Prostate gland (tissue), 2 donors: ENCODE results near the gene MYH6.

Experiments used
- CTCF ChIP-seq, 4 experiments: fragments of 200-600 bp in 2 of 4; fragments of 450-650 bp in 2 of 4; sonication (generic) in 2 of 4; IDR thresholded peaks; 1 replicate in 3 of 4; 2 replicates in 1 of 4; pipeline ENCODE4 v1.5.1; 2016 to 2019; ENCODE audit warnings: antibody characterized with exemption in 4 of 4, mild to moderate bottlenecking in 2 of 4, moderate library complexity in 2 of 4
- POLR2A ChIP-seq: fragments of 450-650 bp; IDR thresholded peaks from one replicate; pipeline ENCODE4 v1.6.1; 2016; ENCODE audit warnings: antibody characterized with exemption, mild to moderate bottlenecking

- TF ChIP-seq CTCF (IDR thresholded peaks at IDR 0.05) (no peak), POLR2A (no peak)
These were observed 8.9 kb downstream of the MYH6 start for GRCh38 chr14:23399136-23399535.
